Erythroblast (primary cell): Measurements from ENCODE around the gene MFRP.

Experiments used
- GATA1 ChIP-seq: IDR thresholded peaks from 2 replicates; pipeline ENCODE4 v1.6.1; 2011; ENCODE audit warnings: low read depth, mild to moderate bottlenecking, control low read depth, low read length, moderate library complexity
- POLR2A ChIP-seq: IDR thresholded peaks from 2 replicates; pipeline ENCODE4 v1.6.1; 2011; ENCODE audit warnings: mild to moderate bottlenecking, low read length

GRCh38 chr11:119350302-119350701, 3.8 kb upstream of the MFRP start:
- TF ChIP-seq POLR2A (no peak), GATA1 (no peak)
